ENCODE measurements around the gene CNGA2.

The CNGA2 gene

GRCh38 chrX:151710457-151710856 is 24.1 kb upstream of the CNGA2 start:
- in situ Hi-C loops (cut with MboI; ENCODE audit: low sequenced_read_pairs) = no loop called here

GRCh38 chrX:151711154-151711553 is 23.4 kb upstream of the CNGA2 start:
- in situ Hi-C loops (cut with MboI; ENCODE audit: low sequenced_read_pairs) = no loop called here

GRCh38 chrX:151711787-151712186 is 22.8 kb upstream of the CNGA2 start:
- in situ Hi-C loops (cut with MboI; ENCODE audit: low sequenced_read_pairs) = no loop called here

GRCh38 chrX:151712253-151712652 is 22.3 kb upstream of the CNGA2 start:
- in situ Hi-C loops (cut with MboI; ENCODE audit: low sequenced_read_pairs) = no loop called here

- in situ Hi-C loops (cut with MboI; ENCODE audit: low sequenced_read_pairs) = no loop called here
Measured at GRCh38 chrX:151713849-151714248, 20.7 kb upstream of the CNGA2 start.

- in situ Hi-C loops (cut with MboI; ENCODE audit: low sequenced_read_pairs) = no loop called here
Measured at GRCh38 chrX:151714362-151714761, 20.2 kb upstream of the CNGA2 start.

GRCh38 chrX:151715752-151716151 is 18.8 kb upstream of the CNGA2 start, which contains the start of gene FATE1:
TSS of gene FATE1 (plus strand) at chrX:151716035. CDS start at chrX:151716120, 85 bp downstream.
- in situ Hi-C loops (cut with MboI; ENCODE audit: low sequenced_read_pairs) = no loop called here

- in situ Hi-C loops (cut with MboI; ENCODE audit: low sequenced_read_pairs) = no loop called here
Measured at GRCh38 chrX:151722241-151722846, 12.2 kb upstream of the CNGA2 start.

- in situ Hi-C loops (cut with MboI; ENCODE audit: low sequenced_read_pairs) = no loop called here
Measured at GRCh38 chrX:151723156-151723760, 11.3 kb upstream of the CNGA2 start.

- in situ Hi-C loops (cut with MboI; ENCODE audit: low sequenced_read_pairs) = no loop called here
Measured at GRCh38 chrX:151724563-151725337, 9.8 kb upstream of the CNGA2 start.

GRCh38 chrX:151725338-151725614 is 9.3 kb upstream of the CNGA2 start:
- in situ Hi-C loops (cut with MboI; ENCODE audit: low sequenced_read_pairs) = no loop called here

- in situ Hi-C loops (cut with MboI; ENCODE audit: low sequenced_read_pairs) = no loop called here
Measured at GRCh38 chrX:151726751-151727150, 7.8 kb upstream of the CNGA2 start.

GRCh38 chrX:151727346-151727745 is 7.2 kb upstream of the CNGA2 start:
- in situ Hi-C loops (cut with MboI; ENCODE audit: low sequenced_read_pairs) = no loop called here

GRCh38 chrX:151729056-151729725 is 5.4 kb upstream of the CNGA2 start:
- in situ Hi-C loops (cut with MboI; ENCODE audit: low sequenced_read_pairs) = no loop called here

GRCh38 chrX:151735219-151735618 is 673 bp downstream of the CNGA2 start:
- in situ Hi-C loops (cut with MboI; ENCODE audit: low sequenced_read_pairs) = no loop called here

GRCh38 chrX:151736685-151737084 is 2.1 kb downstream of the CNGA2 start:
- in situ Hi-C loops (cut with MboI; ENCODE audit: low sequenced_read_pairs) = no loop called here

GRCh38 chrX:151737494-151737893 is 2.9 kb downstream of the CNGA2 start:
- in situ Hi-C loops (cut with MboI; ENCODE audit: low sequenced_read_pairs) = no loop called here

- in situ Hi-C loops (cut with MboI; ENCODE audit: low sequenced_read_pairs) = no loop called here
Measured at GRCh38 chrX:151738751-151739150, 4.2 kb downstream of the CNGA2 start.

GRCh38 chrX:151741606-151742005 is 7.1 kb downstream of the CNGA2 start:
- in situ Hi-C loops (cut with MboI; ENCODE audit: low sequenced_read_pairs) = no loop called here

GRCh38 chrX:151742311-151742710 is 7.8 kb downstream of the CNGA2 start:
- in situ Hi-C loops (cut with MboI; ENCODE audit: low sequenced_read_pairs) = no loop called here

GRCh38 chrX:151743651-151744470 is 9.3 kb downstream of the CNGA2 start:
- in situ Hi-C loops (cut with MboI; ENCODE audit: low sequenced_read_pairs) = no loop called here

All from HL-60/S4 (cell line).